ENCODE results near the gene AIFM3. TPM values are rescaled to one million over a fixed set of nuclear protein-coding genes. Genes with fewer than 3 reads are reported as not detected.
A peak's percentile ranks its signal among the peaks of the same experiment; 100 is the strongest.

Gene AIFM3
- total and polyA plus RNA-seq, 7 donors: 0.25 to 0.77 (median 0.53) TPM

- TF ChIP-seq, protein P1, sequence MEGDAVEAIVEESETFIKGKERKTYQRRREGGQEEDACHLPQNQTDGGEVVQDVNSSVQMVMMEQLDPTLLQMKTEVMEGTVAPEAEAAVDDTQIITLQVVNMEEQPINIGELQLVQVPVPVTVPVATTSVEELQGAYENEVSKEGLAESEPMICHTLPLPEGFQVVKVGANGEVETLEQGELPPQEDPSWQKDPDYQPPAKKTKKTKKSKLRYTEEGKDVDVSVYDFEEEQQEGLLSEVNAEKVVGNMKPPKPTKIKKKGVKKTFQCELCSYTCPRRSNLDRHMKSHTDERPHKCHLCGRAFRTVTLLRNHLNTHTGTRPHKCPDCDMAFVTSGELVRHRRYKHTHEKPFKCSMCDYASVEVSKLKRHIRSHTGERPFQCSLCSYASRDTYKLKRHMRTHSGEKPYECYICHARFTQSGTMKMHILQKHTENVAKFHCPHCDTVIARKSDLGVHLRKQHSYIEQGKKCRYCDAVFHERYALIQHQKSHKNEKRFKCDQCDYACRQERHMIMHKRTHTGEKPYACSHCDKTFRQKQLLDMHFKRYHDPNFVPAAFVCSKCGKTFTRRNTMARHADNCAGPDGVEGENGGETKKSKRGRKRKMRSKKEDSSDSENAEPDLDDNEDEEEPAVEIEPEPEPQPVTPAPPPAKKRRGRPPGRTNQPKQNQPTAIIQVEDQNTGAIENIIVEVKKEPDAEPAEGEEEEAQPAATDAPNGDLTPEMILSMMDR (IDR thresholded peaks at IDR 0.05): no peak
- Histone ChIP-seq H3K36me3 (ENCODE audit: insufficient read depth in 1 of 2, low read depth in 1 of 2) (peaks cover 0 to 15% of the 10 kb centered on the region in 2 donors), H3K27me3 (ENCODE audit: insufficient read depth in 3 of 3, low read length in 2 of 3) (no peaks in the 10 kb centered on the region), H3K4me1 (peaks cover 27% of the 10 kb centered on the region), H3K4me3 (peak overlapping the region; percentile 48), H3K27ac (no peak overlapping the region), H3K9me3 (no peaks in the 10 kb centered on the region)
- ATAC-seq: no peak
- no peak for DNase-seq
- intact Hi-C loops (cut with DNase I): loop anchor here (2.0 to 10.0 kb wide), 3 partner anchors 55 to 95 kb away; partner anchors contain the start of gene LRRC74B (in 1 of the 2)
- WGBS, 3 donors: 31 to 40% (median 34%) methylated on average over 13 of the region's 13 CpGs
These were observed 12.9 kb downstream of the AIFM3 start for GRCh38 chr22:20979940-20980453.

GRCh38 chr22:20980523-20980922 lies 13.5 kb downstream of the AIFM3 start:
- peaks cover 27% of the 10 kb centered on the region for H3K4me1 ChIP-seq
- DNase-seq: no peak
- H3K9me3 ChIP-seq: no peaks in the 10 kb centered on the region
- H3K4me3 ChIP-seq: peak overlapping the region; percentile 85
- TF ChIP-seq, protein P1 (IDR thresholded peaks at IDR 0.05): no peak
- H3K27ac ChIP-seq: peak overlapping the region; percentile 95
- WGBS, 3 donors: 75 to 80% (median 79%) methylated on average over 4 of the region's 4 CpGs
- intact Hi-C loops (cut with DNase I): loop anchor here (2.0 to 10.0 kb wide), 3 partner anchors 56 to 96 kb away; partner anchors contain the start of gene LRRC74B (in 1 of the 2)
- ATAC-seq: no peak
- H3K27me3 ChIP-seq (ENCODE audit: insufficient read depth in 3 of 3, low read length in 2 of 3): no peaks in the 10 kb centered on the region
- H3K36me3 ChIP-seq (ENCODE audit: insufficient read depth in 1 of 2, low read depth in 1 of 2): peaks cover 0 to 21% of the 10 kb centered on the region in 2 donors

- H3K4me1 ChIP-seq: peaks cover 27% of the 10 kb centered on the region
- H3K27me3 ChIP-seq (ENCODE audit: insufficient read depth in 3 of 3, low read length in 2 of 3): no peaks in the 10 kb centered on the region
- peak overlapping the region; percentile 95 for H3K27ac ChIP-seq
- 42 to 49% (median 48%) methylated on average over 10 of the region's 10 CpGs for WGBS, 3 donors
- H3K9me3 ChIP-seq: no peaks in the 10 kb centered on the region
- DNase-seq (no peak), ATAC-seq (no peak)
- peak overlapping the region; percentile 85 for H3K4me3 ChIP-seq
- TF ChIP-seq, protein P1 (IDR thresholded peaks at IDR 0.05): no peak
- H3K36me3 ChIP-seq (ENCODE audit: insufficient read depth in 1 of 2, low read depth in 1 of 2): peaks cover 0 to 27% of the 10 kb centered on the region in 2 donors
- intact Hi-C loops (cut with DNase I): loop anchor here (2.0 to 10.0 kb wide), 3 partner anchors 56 to 96 kb away; partner anchors contain the start of gene LRRC74B (in 1 of the 2)
These were observed 14.1 kb downstream of the AIFM3 start for GRCh38 chr22:20980938-20981722.

DNA sequence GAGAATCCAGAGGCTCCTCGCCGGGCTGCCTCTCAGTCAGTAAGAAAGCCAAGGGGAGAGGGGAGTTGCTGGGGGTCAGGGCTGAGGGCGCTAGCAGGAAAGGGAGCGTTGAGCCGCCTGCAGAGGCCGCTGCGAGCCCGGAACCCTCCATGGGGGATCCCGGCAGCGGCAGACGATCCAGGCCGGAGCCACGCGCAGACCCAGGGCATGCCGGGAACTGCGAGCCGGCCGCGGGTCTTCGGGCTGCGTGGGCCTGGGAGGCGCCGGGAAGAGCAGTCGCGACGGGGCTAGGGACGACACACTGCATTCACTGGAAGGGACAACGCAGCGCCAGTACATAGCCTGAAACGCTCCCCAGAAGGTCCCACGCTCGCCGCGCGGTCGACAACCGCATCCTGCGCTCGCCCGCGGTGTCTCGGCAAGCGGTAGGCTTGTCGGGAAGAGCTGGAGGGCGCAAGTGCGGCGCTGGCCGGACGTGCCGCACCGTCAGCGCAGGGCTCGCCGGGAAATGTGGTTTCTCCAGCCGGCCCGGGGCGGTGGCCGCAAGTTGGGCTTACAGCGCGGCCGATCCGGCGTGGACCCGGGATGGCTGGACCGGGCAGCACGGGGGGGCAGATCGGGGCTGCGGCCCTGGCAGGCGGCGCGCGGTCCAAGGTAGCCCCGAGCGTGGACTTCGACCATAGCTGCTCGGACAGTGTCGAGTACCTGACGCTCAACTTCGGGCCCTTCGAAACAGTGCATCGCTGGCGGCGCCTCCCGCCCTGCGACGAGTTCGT lies 14.9 kb downstream of the AIFM3 start, which contains the start of gene LZTR1:
LZTR1 (plus strand) TSS at position 511 of the 776 bp plus-strand sequence; CDS start at position 586, 75 bp downstream.
- H3K27me3 ChIP-seq (ENCODE audit: insufficient read depth in 3 of 3, low read length in 2 of 3): no peaks in the 10 kb centered on the region
- TF ChIP-seq, protein P1 (IDR thresholded peaks at IDR 0.05): peak; percentile 57
- H3K36me3 ChIP-seq (ENCODE audit: insufficient read depth in 1 of 2, low read depth in 1 of 2): peaks cover 0 to 35% of the 10 kb centered on the region in 2 donors
- H3K4me3 ChIP-seq: peak within 1 kb of the TSS; percentile 85
- intact Hi-C loops (cut with DNase I): loop anchor here (2.0 to 10.0 kb wide), 3 partner anchors 57 to 97 kb away; partner anchors contain the start of gene LRRC74B (in 1 of the 2)
- 0 to 1% (median 0%) methylated on average over 63 to 87 of the region's 87 CpGs for WGBS, 3 donors
- peak within 1 kb of the TSS; percentile 95 for H3K27ac ChIP-seq
- H3K9me3 ChIP-seq: no peaks in the 10 kb centered on the region
- H3K4me1 ChIP-seq: peaks cover 27% of the 10 kb centered on the region
- DNase-seq (peak; percentile 86 to 91), ATAC-seq (peak; percentile 88 to 95 (median 92))

All from psoas muscle (tissue), 8 donors.